GM18867 (cell line): ENCODE data around the gene CHST8.

Source experiments
- ATAC-seq: cut with Tn5 transposase; IDR thresholded peaks from one replicate; pipeline ENCODE4 v1.9.1; 2021; ENCODE audit warnings: mild to moderate bottlenecking, moderate library complexity; ENCODE audit not compliant: unreplicated experiment

Gene CHST8

DNA sequence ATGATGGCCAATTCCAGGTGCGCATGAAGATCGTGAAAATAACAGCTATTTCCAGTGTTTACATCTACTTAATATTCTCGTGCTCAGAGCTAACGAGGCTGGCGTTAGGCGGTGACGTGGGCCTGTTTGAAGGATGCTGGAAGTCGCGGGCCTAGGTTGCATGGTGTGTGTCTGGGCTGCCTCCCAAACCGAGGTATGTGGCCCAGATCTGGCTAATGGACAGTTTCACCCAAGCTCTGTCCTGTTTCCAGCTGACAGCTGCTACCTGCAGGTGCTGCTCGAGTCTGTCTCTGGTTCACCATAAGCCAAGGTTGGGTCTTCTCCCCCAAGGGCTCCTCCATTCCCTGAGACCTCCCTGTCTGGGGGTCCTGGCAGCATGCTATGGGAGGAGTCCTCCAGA is 134.4 kb downstream of the CHST8 start:
- ATAC-seq = no peak

DNA sequence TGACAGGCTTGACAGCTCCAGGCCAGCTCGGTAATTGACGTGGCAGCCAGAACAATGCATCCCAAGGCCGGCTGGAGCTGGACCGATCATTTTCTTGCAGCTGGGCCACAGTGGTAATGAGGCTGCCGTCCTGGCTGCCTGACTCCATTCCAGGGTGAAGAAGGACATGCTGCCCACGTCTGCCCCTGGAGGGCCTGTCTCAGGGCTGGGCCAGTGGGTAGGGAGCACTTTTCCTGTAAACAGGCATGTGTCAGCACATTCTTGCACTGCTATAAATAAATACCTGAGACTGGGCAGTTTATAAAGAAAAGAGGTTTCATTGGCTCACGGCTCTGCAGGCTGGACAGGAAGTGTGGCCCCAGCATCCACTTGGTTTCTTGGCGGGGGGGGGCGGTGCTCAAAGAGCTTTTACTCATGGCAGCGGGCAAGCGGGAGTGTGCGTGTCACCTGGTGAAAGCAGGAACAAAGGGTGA is 136.8 kb downstream of the CHST8 start:
- no peak for ATAC-seq

GRCh38 chr19:33759356-33759755 is 137.6 kb downstream of the CHST8 start:
- no peak for ATAC-seq

DNA sequence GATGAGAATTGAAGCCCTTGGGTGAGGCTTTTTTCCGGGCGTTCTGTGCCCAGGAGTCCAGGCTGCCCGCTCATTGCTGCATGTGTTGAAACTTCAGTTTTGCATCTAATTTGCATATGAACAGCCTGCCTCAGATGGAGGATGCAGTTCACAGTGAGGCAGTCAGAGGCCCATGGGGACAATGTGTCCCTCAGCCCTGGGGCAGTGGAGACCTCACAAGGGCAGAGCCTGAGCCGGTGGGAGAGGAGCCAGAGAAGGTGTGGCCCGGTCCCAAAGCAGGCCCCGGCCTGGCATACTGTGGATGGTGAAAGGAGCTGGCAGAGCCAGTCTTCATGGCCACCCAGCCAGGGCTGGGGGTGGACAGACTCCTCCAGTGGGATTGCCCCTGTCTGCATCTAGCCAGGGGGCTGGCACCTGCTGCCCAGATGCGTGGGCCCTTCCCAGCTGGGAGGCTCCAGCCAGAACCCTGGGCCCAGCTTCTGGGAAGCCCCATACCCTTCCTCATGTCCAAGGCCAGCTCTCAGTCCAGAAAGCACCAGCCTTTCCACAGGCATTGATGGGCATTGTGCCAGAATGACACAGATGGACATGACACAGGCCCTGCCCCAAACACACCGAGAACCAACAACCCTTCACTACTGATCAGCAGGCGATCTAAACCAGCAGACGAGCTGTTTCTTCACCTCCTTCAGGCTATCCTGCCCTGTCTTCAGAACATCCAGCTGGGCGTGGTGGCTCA is 142.0 kb downstream of the CHST8 start:
- no peak for ATAC-seq

DNA sequence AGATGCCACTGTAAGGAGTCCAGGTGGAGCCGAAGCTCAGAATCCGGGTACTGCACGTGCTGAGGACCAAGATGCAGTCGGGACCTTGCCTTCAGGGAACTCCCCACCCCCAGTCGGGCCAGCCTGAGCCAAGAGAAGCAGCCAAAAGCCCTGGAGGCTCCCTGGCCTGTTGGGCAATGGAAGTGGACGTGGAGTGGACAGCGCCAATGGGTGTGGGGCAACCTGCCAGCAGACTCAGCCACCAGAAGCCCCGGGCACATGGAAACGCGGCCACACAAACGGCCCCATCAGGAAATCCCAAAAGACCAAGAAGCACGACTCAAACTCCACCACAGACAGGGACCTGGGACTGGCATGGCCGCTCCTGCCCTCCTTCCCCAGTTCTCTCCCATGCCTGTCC is 144.9 kb downstream of the CHST8 start:
- no peak for ATAC-seq

DNA sequence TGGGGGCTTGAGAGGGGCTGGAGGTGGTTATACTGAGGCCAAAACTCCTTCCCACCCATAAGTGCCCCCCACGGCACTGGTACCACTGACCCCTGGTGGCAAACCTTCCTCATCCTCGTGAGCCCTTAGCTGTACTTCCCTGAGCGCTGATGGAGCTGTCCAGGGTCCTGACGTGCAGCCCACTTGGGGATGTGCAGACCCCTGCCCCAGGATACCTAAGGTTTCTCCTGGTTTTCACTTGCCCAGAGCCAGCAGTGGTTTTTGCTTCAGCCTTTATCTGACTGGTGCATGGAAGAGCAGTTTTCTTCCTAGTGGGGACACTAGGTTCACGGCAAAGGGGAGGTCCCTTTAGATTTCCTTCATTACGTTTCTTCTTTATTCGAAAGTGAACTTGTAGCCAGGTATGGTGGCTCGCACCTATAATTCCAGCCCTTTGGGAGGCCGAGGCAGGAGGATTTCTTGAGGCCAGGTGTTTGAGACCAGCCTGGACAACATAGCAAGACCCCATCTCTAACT is 146.2 kb downstream of the CHST8 start:
- ATAC-seq = no peak

DNA sequence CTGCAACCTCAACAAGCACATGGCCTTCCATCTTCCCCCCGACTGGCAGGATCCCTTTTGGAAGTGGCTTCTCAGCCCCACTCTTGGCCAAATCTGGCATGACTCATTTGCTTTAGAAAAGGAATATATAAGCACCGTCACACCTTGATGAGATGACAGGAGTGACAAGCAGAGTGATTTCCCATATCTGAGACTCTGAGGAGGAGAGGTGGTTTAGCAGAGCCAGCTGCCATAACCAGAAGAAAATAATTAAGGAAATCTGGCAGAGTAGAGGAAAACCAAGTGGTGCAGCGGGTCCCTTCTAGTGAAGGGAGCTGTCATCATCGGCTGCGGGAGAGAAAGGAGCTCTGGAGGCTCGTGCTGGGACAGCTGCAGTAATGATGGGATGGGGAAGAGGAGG is 147.5 kb downstream of the CHST8 start:
- no peak for ATAC-seq

DNA sequence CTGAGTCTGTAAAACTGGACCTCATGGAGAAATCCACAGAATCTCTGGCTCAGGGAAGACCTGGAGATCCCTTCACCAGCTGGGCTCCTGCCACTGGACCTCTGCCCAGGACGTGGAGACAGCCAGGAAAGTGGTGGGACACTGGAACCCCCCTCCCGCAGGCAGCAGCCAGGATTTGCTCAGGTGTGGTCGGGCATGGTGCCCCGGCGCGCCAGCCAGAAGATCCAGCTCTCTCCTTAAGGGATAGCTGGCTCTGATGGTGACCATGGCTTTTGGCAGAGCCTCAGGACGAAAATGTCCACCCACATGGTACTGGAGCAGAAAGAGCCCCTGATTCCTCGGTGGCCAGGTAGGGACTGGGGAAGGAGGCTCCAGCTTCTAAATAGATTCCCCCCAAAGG is 148.4 kb downstream of the CHST8 start:
- ATAC-seq = no peak

DNA sequence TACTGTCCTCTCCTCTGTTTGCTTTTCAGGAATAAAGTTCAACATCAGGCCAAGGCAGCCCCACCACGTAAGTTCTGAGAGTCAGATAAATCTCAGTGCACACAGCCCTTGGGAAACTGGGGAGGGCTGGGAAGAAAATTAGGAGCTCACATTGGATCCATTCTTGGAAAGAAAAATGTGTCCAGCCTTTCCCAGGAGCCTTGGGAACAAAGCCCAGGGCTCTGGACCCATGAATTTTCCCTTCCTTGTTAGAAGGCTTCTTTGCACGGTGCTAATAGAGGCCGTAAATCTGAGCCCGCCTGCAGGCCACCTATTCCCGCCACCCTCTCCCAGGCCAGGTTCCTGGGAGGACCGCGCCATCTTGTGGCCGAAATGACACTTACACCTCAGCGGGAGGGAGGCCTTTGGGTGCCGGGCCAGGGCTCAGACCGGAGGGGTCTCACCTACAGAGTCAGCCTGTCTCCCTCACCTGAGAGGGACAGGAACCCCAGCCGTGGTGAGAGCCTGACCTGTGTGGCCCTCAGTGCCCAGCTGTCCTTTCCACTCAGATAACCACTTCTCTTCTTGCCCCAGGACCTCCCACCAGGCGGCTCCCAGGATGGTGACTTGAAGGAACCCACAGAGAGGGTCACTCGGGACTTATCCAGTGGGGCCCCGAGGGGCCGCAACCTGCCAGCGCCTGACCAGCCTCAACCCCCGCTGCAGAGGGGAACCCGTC is 149.8 kb downstream of the CHST8 start:
- ATAC-seq = peak; percentile 42

DNA sequence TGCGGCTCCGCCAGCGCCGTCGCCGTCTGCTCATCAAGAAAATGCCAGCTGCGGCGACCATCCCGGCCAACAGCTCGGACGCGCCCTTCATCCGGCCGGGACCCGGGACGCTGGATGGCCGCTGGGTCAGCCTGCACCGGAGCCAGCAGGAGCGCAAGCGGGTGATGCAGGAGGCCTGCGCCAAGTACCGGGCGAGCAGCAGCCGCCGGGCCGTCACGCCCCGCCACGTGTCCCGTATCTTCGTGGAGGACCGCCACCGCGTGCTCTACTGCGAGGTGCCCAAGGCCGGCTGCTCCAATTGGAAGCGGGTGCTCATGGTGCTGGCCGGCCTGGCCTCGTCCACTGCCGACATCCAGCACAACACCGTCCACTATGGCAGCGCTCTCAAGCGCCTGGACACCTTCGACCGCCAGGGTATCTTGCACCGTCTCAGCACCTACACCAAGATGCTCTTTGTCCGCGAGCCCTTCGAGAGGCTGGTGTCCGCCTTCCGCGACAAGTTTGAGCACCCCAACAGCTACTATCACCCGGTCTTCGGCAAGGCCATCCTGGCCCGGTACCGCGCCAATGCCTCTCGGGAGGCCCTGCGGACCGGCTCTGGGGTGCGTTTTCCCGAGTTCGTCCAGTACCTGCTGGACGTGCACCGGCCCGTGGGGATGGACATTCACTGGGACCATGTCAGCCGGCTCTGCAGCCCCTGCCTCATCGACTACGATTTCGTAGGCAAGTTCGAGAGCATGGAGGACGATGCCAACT is 150.5 kb downstream of the CHST8 start:
- ATAC-seq = no peak

DNA sequence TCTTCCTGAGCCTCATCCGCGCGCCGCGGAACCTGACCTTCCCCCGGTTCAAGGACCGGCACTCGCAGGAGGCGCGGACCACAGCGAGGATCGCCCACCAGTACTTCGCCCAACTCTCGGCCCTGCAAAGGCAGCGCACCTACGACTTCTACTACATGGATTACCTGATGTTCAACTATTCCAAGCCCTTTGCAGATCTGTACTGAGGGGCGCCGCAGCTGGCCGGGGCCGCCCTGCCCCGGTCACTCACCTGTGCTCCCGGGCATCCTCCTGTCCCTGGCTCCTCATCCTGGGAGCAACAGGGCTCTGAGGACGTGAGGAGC is 151.1 kb downstream of the CHST8 start:
- ATAC-seq = no peak

DNA sequence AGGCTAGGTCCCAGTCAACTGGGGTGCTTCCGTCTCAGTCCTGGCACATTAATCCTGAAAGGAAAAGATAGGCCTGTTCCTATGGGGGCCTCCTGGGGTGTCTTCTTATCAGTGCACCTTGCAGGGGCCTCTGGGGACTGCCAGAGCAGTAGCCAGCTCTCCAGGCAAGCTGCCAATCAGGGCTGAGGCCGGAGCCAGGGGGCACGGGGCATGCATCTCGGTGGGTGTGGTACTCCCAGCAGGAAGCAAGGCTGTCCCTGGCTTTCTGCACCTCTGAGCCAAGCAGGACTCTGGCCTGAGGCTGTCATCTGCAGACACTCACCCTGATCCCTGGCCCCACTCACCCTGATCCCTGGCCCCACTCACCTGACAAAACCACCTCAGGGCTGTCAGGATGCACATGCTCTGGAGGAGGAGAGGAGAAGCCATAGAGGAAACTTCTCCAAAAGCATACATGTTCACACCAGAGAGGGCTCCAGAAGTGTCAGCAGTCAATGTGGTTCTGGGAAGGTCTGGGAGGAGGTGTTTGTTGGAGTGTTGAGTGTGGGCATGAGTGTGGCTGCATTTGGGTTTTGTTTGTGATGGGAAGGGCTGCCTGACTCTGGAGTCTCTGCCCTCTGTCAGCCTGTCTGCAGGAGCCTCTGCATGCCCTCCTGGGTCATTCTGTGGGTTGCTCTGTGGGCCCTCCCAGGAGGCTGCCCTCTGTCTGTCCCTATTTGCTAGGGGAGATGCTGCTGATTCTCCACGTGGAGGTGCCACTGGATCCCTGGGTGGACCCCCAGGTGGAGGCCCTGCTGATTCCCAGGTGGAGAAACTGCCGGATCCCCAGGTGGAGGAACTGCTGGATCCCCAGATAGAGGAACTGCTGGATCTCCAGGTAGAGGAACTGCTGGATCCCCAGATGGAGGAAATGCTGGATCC is 152.2 kb downstream of the CHST8 start:
- ATAC-seq = no peak

DNA sequence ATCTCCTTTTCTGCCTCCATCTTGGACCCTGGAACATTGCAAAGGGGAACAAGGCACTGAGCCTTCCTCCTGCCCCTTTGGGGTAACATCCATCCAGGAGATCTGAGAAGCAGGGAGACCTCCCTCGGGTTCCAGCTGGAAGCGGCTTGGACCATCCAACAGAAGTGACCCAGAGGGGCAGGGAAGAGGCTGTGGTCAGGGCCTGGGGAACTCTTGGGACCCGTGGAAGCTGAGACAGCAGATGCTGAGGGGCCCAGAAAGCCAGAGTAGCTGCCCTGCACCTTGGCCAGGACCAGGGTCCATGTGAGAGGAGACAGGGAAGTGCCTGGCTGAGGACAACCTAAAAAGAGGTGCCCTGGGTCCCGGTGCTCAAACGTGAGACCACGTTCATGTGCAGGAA is 153.0 kb downstream of the CHST8 start:
- ATAC-seq = no peak

DNA sequence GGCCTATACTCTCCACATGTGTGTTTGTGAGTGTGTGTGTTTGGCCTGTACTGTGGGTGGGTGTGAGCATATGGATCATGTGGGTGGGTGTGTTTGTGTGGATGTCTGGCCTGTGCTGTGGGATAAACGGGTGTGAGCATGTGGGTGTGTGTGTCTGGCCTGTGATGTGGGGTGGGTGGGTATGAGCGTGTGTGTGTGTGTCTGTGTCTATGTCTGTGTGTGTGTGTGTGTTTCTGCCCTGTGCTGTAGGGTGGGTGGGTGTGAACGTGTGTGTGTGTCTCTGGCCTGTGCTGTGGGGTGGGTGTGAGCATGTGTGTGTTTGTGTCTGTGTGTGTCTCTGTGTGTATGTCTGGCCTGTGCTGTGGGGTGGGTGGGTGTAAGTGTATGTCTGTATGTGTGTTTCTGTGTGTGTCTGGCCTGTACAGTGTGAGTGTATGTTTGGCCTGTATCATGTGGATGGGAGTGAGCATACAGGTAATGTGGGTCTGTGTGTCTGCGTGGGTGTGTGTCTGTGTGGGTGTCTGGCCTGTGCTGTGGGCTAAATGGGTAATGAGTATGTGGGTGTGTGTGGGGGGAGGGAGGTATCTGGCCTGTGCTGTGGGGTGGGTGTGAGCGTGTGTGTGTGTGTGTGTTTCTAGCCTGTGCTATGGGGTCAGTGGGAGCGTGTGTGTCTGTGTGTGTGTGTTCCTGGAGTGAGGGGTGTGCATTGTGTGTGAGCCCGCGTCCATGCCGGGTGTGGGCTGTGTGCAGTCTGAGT is 154.2 kb downstream of the CHST8 start:
- ATAC-seq = no peak

DNA sequence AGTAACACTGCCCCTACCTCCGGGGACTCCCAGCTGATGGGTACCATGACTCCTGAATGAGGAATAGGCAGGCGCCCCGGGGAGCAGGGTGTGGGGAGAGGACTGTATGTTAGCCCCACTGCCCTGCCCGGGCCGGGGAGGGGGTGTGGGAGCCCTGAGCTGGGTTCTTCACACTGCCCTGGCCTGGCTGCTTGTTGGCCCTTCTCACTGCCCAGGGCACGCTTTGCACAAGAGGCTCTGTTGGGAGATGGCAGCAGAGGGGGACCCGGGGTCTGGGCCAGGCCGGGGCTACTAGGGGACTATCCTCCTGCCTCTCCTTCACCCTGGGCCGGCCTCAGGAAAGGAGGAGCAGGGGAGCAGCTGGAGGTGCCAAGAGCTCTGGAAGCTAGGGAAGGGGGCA is 155.6 kb downstream of the CHST8 start:
- ATAC-seq = no peak

- no peak for ATAC-seq
Measured at GRCh38 chr19:33777753-33778088, 156.0 kb downstream of the CHST8 start.

DNA sequence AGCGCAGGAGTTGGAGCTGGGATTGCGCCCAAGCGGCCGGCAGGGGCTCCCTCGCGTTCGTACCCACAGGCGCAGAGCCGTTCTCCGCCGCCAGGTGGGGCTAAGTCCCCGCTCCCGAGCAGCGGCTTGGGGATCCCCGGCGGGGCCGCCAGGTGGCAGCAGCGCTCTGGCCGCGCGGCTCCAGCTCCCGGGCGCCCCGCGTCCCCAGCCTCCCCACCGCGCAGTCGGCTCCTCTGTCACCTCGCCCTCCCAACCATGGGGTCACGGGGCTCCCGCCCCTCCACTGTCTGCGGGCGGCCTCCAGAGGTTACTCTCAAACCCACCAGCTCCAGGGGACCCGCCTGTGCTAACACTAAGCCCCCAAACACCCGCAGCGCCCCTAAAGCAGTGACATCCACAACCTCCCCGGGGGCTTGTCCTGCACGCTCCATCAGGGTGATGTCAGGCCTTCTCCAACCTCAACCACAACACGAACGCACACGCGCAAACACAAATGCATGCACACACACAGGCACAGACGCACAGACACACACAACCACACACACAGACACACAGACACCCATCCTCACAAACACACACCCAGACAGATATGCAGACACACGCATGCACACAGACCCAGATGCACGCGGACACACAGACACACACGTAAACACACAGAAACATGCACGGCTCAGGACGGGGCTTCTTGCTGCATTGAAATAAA is 156.5 kb downstream of the CHST8 start:
- peak; percentile 90 for ATAC-seq

DNA sequence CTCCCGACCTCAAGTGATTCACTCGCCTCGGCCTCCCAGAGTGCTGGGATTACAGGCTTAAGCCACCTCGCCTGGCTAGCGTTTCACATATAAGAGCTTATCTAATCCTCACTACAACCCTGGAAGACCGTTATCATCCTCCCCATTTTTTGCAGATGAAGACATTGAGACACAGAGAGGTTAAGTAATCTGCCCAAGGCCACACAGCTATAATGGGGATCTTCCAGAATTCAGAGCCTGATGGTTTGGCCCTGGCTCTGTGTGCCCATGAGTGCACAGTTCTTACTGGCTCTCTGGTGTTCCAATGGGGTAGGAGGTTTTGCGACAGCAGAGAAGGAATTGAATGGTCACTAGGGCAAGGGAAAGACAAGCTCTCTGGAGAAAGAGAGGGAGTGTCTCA is 158.1 kb downstream of the CHST8 start:
- no peak for ATAC-seq

DNA sequence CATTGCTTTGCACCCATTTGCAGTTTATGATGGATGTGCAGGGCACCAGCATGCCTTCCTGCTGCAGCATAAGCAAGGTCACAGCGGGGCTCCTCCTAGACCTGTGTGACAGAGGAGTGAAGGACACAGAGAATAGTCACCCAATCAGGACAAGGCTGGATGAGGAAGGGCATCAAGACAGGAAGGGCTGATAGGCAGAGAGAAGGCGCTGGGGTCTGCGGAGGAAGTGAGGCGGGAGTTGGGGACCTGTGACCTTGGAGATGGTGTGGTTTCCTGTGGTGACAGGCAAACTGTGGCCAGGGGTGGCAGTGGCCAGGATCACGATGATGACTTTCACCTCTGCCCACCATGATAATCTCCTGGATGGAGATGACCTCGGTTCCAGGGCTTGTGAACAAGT is 158.5 kb downstream of the CHST8 start:
- ATAC-seq = no peak
